ENCODE results near the gene GNB5. TPM values are rescaled to one million over a fixed set of nuclear protein-coding genes. Genes with fewer than 3 reads are reported as not detected.

GNB5 gene
- total RNA-seq, 1 experiment from 2014 or later, result 26.0 TPM

DNA sequence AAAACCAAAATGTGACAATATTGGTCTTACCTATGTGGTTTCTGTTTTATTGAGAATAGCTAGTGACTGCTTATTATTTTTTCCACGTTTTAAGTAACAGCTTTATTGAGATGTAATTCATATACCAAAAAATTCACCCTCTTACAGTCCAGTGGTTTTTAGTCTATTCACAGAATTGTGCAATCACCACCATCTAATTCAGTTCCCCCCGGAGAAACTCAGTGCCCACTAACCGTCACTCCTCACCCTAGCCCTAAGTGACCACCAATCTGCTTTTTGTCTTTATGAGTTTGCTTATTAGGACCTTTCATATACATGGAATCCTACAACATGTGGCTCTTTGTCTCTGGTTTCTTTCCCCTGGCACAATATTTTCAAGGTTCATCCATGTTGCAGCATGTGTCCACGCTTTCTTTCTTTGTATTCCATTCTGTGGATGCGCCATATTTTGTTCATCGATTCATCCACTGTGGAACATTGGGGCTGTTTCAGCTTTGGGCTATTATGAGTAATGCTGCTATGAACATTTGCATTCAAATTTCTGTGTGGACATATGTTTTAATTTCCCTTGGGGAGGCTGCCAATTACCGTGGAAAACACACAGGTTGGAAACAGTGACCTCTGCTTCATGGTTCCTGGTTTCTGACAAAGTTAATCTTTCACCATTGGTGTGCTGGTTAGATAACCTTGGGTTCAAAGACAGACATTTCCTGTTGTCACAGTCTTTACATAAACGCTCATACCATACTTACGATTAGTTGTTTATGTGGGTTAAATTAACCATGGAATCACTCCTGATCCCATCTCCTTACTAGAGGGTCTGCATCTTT is 75.4 kb downstream of the GNB5 start:
- H3K4me3 ChIP-seq, result no peak overlapping the region
- no peaks in the 10 kb centered on the region for H4K20me1 ChIP-seq (ENCODE audit: insufficient read depth)
- ChIA-PET CTCF (interaction anchor here (0.6 kb wide), 1 partner anchor 563 kb away, joined by 3 read pairs; no protein-coding TSS in a partner anchor), POLR2A (ENCODE audit: unreplicated experiment) (no interaction called here)
- no TSS peak for BruUV-seq (replicated peaks)
- H3K9me2 ChIP-seq (ENCODE audit: insufficient read depth), result no peaks in the 10 kb centered on the region
- H3K4me2 ChIP-seq, result no peak overlapping the region
- H3K4me1 ChIP-seq (replicated peaks; ENCODE audit: insufficient read depth), result no peaks in the 10 kb centered on the region
- no peaks in the 10 kb centered on the region for H3K27me3 ChIP-seq (ENCODE audit: insufficient read depth, low read depth)
- no peaks in the 10 kb centered on the region for H3K36me3 ChIP-seq (ENCODE audit: low read depth)
- no peak for TF ChIP-seq EZH2 (IDR thresholded peaks at IDR 0.05; ENCODE audit: low read depth)
- TF ChIP-seq CTCF (conservative IDR thresholded peaks at IDR 0.05), result no peak
- H3K79me2 ChIP-seq (ENCODE audit: low read depth), result no peaks in the 10 kb centered on the region
- H2AFZ ChIP-seq, result no peak overlapping the region
- no peak overlapping the region for H3K27ac ChIP-seq
- no peaks in the 10 kb centered on the region for H3F3A ChIP-seq (ENCODE audit: insufficient read depth, low read depth)
- intact Hi-C loops (cut with micrococcal nuclease; ENCODE audit: unreplicated experiment), result no loop called here
- no peak for DNase-seq
- H3K9me3 ChIP-seq (ENCODE audit: insufficient read depth, low read depth), result no peaks in the 10 kb centered on the region

DNA sequence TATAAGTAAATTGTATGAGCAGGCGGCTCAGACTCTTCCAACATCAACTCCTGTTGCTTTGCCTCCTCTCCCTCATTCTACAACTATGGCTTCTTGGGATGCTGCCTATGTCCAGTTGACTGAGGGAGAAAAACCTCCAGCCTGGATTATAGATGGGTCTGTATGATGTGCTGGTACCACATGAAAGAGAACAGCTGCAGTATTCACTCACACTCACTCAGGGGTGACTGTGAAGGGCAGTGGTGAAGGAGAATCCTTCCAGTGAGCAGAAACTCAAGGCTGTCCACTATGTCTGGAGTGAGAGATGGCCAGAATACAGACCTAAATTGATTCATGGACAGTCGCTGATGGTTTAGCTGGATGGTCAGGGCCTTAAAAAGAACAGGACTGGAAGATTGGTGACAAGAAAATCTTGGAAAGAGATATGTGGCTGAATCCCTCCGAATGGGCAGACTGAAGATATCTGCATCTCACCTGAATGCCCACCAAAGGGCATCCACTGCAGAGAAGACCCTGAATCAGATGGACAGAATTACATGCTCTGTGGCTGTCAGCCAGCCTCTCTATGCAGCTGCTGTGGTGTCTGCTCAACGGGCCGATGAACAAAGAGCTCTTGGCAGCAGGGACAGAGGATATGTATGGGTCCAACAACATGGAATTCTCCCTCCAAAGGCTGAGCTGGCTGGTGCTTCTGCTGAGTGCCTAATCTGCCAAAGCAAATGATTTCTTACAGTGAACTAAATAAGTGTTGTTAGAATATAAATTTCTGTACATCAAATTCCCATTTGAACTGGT is 76.7 kb downstream of the GNB5 start:
- H3K79me2 ChIP-seq (ENCODE audit: low read depth), result no peaks in the 10 kb centered on the region
- DNase-seq, result no peak
- H3K9me3 ChIP-seq (ENCODE audit: insufficient read depth, low read depth), result no peaks in the 10 kb centered on the region
- no peaks in the 10 kb centered on the region for H3K9me2 ChIP-seq (ENCODE audit: insufficient read depth)
- TF ChIP-seq EZH2 (IDR thresholded peaks at IDR 0.05; ENCODE audit: low read depth) (no peak), CTCF (conservative IDR thresholded peaks at IDR 0.05) (no peak)
- intact Hi-C loops (cut with micrococcal nuclease; ENCODE audit: unreplicated experiment), result no loop called here
- no peak overlapping the region for H3K27ac ChIP-seq
- H2AFZ ChIP-seq, result no peak overlapping the region
- BruUV-seq (replicated peaks), result no TSS peak
- H3K4me2 ChIP-seq, result no peak overlapping the region
- H3K4me3 ChIP-seq, result no peak overlapping the region
- H3F3A ChIP-seq (ENCODE audit: insufficient read depth, low read depth), result no peaks in the 10 kb centered on the region
- POLR2A ChIA-PET (ENCODE audit: unreplicated experiment), result no interaction called here
- CTCF ChIA-PET, result no interaction called here
- no peaks in the 10 kb centered on the region for H3K36me3 ChIP-seq (ENCODE audit: low read depth)
- H3K27me3 ChIP-seq (ENCODE audit: insufficient read depth, low read depth), result no peaks in the 10 kb centered on the region
- no peaks in the 10 kb centered on the region for H4K20me1 ChIP-seq (ENCODE audit: insufficient read depth)
- H3K4me1 ChIP-seq (replicated peaks; ENCODE audit: insufficient read depth), result no peaks in the 10 kb centered on the region

- intact Hi-C loops (cut with micrococcal nuclease; ENCODE audit: unreplicated experiment), result no loop called here
- H3K79me2 ChIP-seq (ENCODE audit: low read depth), result no peaks in the 10 kb centered on the region
- H3K9me2 ChIP-seq (ENCODE audit: insufficient read depth), result no peaks in the 10 kb centered on the region
- no peaks in the 10 kb centered on the region for H3F3A ChIP-seq (ENCODE audit: insufficient read depth, low read depth)
- ChIA-PET CTCF (no interaction called here), POLR2A (ENCODE audit: unreplicated experiment) (no interaction called here)
- no peak overlapping the region for H3K27ac ChIP-seq
- no peak overlapping the region for H3K4me3 ChIP-seq
- H4K20me1 ChIP-seq (ENCODE audit: insufficient read depth), result no peaks in the 10 kb centered on the region
- no peak overlapping the region for H3K4me2 ChIP-seq
- no peaks in the 10 kb centered on the region for H3K27me3 ChIP-seq (ENCODE audit: insufficient read depth, low read depth)
- no peak for DNase-seq
- no peak overlapping the region for H2AFZ ChIP-seq
- no peaks in the 10 kb centered on the region for H3K9me3 ChIP-seq (ENCODE audit: insufficient read depth, low read depth)
- no TSS peak for BruUV-seq (replicated peaks)
- H3K36me3 ChIP-seq (ENCODE audit: low read depth), result no peaks in the 10 kb centered on the region
- no peak for TF ChIP-seq CTCF (conservative IDR thresholded peaks at IDR 0.05)
- no peak for TF ChIP-seq EZH2 (IDR thresholded peaks at IDR 0.05; ENCODE audit: low read depth)
- H3K4me1 ChIP-seq (replicated peaks; ENCODE audit: insufficient read depth), result no peaks in the 10 kb centered on the region
Measured at GRCh38 chr15:52113708-52114107, 77.5 kb downstream of the GNB5 start.
